GM06990 (cell line): ENCODE results near the gene DNAH7.

Experiments
- DNase-seq: peaks from one replicate; pipeline ENCODE4 v3.0.0-alpha.2; 2011; ENCODE audit not compliant: insufficient read length; ENCODE audit errors: extremely low read depth
- H3K27me3 ChIP-seq: replicated peaks from 2 replicates; pipeline ENCODE4 v1.6.0; 2011; ENCODE audit warnings: low read length; ENCODE audit not compliant: control insufficient read depth, insufficient read depth
- H3K36me3 ChIP-seq: 2 replicates; pipeline ENCODE4 v1.5.1; 2011; ENCODE audit warnings: low read length; ENCODE audit not compliant: control insufficient read depth, insufficient read depth
- H3K4me3 ChIP-seq: replicated peaks from 2 replicates; pipeline ENCODE4 v1.5.1; 2011; ENCODE audit warnings: low read depth, mild to moderate bottlenecking, control low read depth, low read length
- TF ChIP-seq, protein P1 (sequence below): IDR thresholded peaks from 2 replicates; pipeline ENCODE4 v1.5.1; 2011; ENCODE audit warnings: low read length, control low read depth, mild to moderate bottlenecking, inconsistent platforms; ENCODE audit not compliant: insufficient read depth, poor library complexity, severe bottlenecking

DNAH7 gene

DNA sequence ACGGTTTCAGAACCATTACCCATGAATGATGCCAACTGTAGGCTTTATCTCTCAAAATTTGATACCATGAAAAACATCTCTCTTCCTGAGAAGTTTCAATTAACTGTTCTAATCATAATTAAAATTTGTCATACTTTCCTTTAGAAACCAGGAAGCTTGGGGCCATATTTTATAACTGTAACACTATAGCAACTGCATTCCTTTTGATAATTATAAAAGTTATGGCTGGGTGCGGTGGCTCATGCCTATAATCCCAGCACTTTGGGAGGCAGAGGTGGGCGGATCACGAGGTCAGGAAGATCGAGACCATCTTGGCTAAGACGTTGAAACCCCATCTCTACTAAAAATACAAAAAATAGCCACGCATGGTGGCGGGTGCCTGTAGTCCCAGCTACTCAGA lies 70.6 kb downstream of the DNAH7 start:
- Histone ChIP-seq H3K36me3 (no peaks in the 10 kb centered on the region), H3K27me3 (no peaks in the 10 kb centered on the region), H3K4me3 (no peak overlapping the region)
- DNase-seq, result no peak
- TF ChIP-seq, protein P1, sequence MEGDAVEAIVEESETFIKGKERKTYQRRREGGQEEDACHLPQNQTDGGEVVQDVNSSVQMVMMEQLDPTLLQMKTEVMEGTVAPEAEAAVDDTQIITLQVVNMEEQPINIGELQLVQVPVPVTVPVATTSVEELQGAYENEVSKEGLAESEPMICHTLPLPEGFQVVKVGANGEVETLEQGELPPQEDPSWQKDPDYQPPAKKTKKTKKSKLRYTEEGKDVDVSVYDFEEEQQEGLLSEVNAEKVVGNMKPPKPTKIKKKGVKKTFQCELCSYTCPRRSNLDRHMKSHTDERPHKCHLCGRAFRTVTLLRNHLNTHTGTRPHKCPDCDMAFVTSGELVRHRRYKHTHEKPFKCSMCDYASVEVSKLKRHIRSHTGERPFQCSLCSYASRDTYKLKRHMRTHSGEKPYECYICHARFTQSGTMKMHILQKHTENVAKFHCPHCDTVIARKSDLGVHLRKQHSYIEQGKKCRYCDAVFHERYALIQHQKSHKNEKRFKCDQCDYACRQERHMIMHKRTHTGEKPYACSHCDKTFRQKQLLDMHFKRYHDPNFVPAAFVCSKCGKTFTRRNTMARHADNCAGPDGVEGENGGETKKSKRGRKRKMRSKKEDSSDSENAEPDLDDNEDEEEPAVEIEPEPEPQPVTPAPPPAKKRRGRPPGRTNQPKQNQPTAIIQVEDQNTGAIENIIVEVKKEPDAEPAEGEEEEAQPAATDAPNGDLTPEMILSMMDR, result no peak

GRCh38 chr2:195995499-195995898 lies 73.1 kb downstream of the DNAH7 start:
- no peak overlapping the region for H3K4me3 ChIP-seq
- H3K36me3 ChIP-seq, result no peaks in the 10 kb centered on the region
- H3K27me3 ChIP-seq, result no peaks in the 10 kb centered on the region
- TF ChIP-seq, protein P1, result no peak
- no peak for DNase-seq

DNA sequence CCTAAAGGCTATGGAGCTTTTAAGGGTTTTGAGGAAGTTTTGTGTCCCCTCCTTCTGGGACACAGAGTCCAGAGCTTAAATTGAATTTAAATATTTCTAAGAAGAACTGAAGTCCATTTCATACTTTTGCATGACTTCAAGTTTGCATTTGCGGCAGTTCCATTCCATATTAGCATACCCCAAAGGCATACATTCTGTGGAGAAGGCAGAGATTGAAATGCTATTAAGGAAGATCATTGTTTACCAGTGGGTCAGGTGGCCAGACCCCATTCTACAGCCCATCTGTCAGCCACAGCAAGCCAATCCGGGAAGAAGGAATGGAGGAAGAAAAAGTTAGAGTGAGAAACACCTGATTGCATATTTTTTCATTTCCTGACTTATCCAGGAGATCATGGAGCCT lies 75.0 kb downstream of the DNAH7 start:
- Histone ChIP-seq H3K4me3 (no peak overlapping the region), H3K27me3 (no peaks in the 10 kb centered on the region), H3K36me3 (no peaks in the 10 kb centered on the region)
- TF ChIP-seq, protein P1, result no peak
- DNase-seq, result no peak

DNA sequence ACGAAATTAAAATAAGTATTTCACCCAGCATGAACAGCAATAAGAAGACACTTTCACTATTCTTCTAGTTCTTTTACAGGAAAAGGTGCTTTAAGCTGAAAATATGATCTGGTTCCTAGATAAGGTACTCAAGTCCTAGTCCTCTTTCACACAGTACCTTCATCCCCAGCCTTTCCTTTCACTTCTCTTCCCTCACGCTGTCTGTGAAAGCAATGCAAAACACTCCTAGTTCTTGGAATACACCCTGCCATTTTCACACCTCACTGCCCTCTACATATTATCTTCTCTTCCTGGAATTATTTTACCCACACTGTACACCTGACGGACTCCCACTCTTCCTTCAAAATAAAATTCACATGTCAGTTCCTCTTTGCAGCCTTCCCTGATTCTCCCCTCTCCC lies 82.9 kb downstream of the DNAH7 start:
- H3K27me3 ChIP-seq, result no peaks in the 10 kb centered on the region
- no peaks in the 10 kb centered on the region for H3K36me3 ChIP-seq
- no peak for DNase-seq
- no peak overlapping the region for H3K4me3 ChIP-seq
- TF ChIP-seq, protein P1, result no peak

- no peak for DNase-seq
- no peaks in the 10 kb centered on the region for H3K27me3 ChIP-seq
- H3K4me3 ChIP-seq, result no peak overlapping the region
- TF ChIP-seq, protein P1, result no peak
- H3K36me3 ChIP-seq, result no peaks in the 10 kb centered on the region
These were observed 83.5 kb downstream of the DNAH7 start for GRCh38 chr2:195984923-195985726.
